GM23248 (cell line): ENCODE results near the gene SIRPG. TPM values are rescaled to one million over a fixed set of nuclear protein-coding genes. Genes with fewer than 3 reads are reported as not detected.

Experiments used
- DNase-seq: peaks from one replicate; pipeline ENCODE4 v3.0.0-alpha.2; 2015
- H2AFZ ChIP-seq: fragments of 200-600 bp; sonication (generic); 2 replicates; pipeline ENCODE4 v1.6.1; 2016; ENCODE audit warnings: antibody characterized with exemption
- H3F3A ChIP-seq: fragments of 200-600 bp; sonication (generic); 2 replicates; pipeline ENCODE4 v1.6.1; 2016; ENCODE audit warnings: mild to moderate bottlenecking, antibody characterized with exemption, mixed run types; ENCODE audit not compliant: insufficient read depth
- H3K27ac ChIP-seq: fragments of 200-600 bp; sonication (generic); 2 replicates; pipeline ENCODE4 v1.5.1; 2016; ENCODE audit warnings: mild to moderate bottlenecking
- H3K27me3 ChIP-seq: fragments of 200-600 bp; sonication (generic); replicated peaks from 2 replicates; pipeline ENCODE4 v1.6.1; 2016; ENCODE audit warnings: mild to moderate bottlenecking; ENCODE audit not compliant: insufficient read depth
- H3K36me3 ChIP-seq: fragments of 200-600 bp; sonication (generic); 2 replicates; pipeline ENCODE4 v1.6.1; 2016; ENCODE audit warnings: low read depth, mild to moderate bottlenecking
- H3K4me1 ChIP-seq: fragments of 200-600 bp; sonication (generic); 2 replicates; pipeline ENCODE4 v1.6.1; 2016; ENCODE audit warnings: mild to moderate bottlenecking; ENCODE audit not compliant: insufficient read depth
- H3K4me2 ChIP-seq: fragments of 200-600 bp; sonication (generic); one replicate; pipeline ENCODE4 v1.6.1; 2016; ENCODE audit warnings: mild to moderate bottlenecking; ENCODE audit not compliant: unreplicated experiment
- H3K4me3 ChIP-seq: fragments of 200-600 bp; sonication (generic); 2 replicates; pipeline ENCODE4 v1.5.1; 2016; ENCODE audit warnings: mild to moderate bottlenecking
- H3K79me2 ChIP-seq: fragments of 200-600 bp; sonication (generic); 2 replicates; pipeline ENCODE4 v1.6.1; 2016; ENCODE audit warnings: mild to moderate bottlenecking; ENCODE audit not compliant: insufficient read depth
- H3K9ac ChIP-seq: fragments of 200-600 bp; sonication (generic); 2 replicates; pipeline ENCODE4 v1.6.1; 2016; ENCODE audit warnings: mild to moderate bottlenecking
- H3K9me2 ChIP-seq: fragments of 200-600 bp; sonication (generic); 2 replicates; pipeline ENCODE4 v1.6.1; 2016; ENCODE audit warnings: mixed run types, mild to moderate bottlenecking, moderate library complexity; ENCODE audit not compliant: insufficient read depth
- H3K9me3 ChIP-seq: fragments of 200-600 bp; sonication (generic); one replicate; pipeline ENCODE4 v1.6.1; 2017; ENCODE audit warnings: low read depth
- H4K20me1 ChIP-seq: fragments of 200-600 bp; sonication (generic); 2 replicates; pipeline ENCODE4 v1.6.0; 2016; ENCODE audit not compliant: insufficient read depth
- EZH2 ChIP-seq: fragments of 200-600 bp; sonication (generic); IDR thresholded peaks from 2 replicates; pipeline ENCODE4 v1.6.1; 2018; ENCODE audit warnings: antibody characterized with exemption, mild to moderate bottlenecking; ENCODE audit not compliant: insufficient read depth, poor library complexity, severe bottlenecking
- EZH2phosphoT487 ChIP-seq: fragments of 200-600 bp; sonication (generic); IDR thresholded peaks from 2 replicates; pipeline ENCODE4 v1.6.1; 2018; ENCODE audit warnings: antibody characterized with exemption, moderate library complexity, mild to moderate bottlenecking, low read depth; ENCODE audit not compliant: insufficient read depth
- WGBS, 2 experiments: methylation state at CpG; one replicate each; pipeline ENCODE4 v1.1.6; 2015 to 2017; ENCODE audit warnings: low lambda C conversion rate in 2 of 2, low coverage in 1 of 2; ENCODE audit errors: missing lambda C conversion rate in 2 of 2; 5-methylcytosine and 5-hydroxymethylcytosine counted together
- in situ Hi-C: fragments of 300-500 bp; cut with MboI; formaldehyde crosslinking; loops from 2 replicates; pipeline ENCODE4 v1.15.0; 2020
- polyA plus RNA-seq: library from polyadenylated mRNA; unstranded; fragments of >200 nt; fragmentation: Nextera tagmentation; extraction: Ambion mirVana; gene quantifications from 2 replicates; pipeline ENCODE4 v1.2.1, GENCODE V29; 2016
- total RNA-seq: library from RNA; depleted of rRNA; stranded (reverse); fragments of >200 nt; shearing (Covaris generic); gene quantifications from 2 replicates; pipeline ENCODE4 v1.2.3, GENCODE V29; 2014

SIRPG gene
- total and polyA plus RNA-seq, 2 experiments from 2014 or later = not detected

- H3K79me2 ChIP-seq = no peaks in the 10 kb centered on the region
- H2AFZ ChIP-seq = no peak overlapping the region
- no peaks in the 10 kb centered on the region for H3K9me3 ChIP-seq
- H3K27ac ChIP-seq = no peak overlapping the region
- H4K20me1 ChIP-seq = no peaks in the 10 kb centered on the region
- H3K4me1 ChIP-seq = no peaks in the 10 kb centered on the region
- H3K9me2 ChIP-seq = no peaks in the 10 kb centered on the region
- 24 to 27% methylated on average over 2 of the region's 2 CpGs for WGBS, 2 experiments
- H3F3A ChIP-seq = no peaks in the 10 kb centered on the region
- no peak overlapping the region for H3K4me2 ChIP-seq
- H3K27me3 ChIP-seq = peaks cover 44% of the 10 kb centered on the region
- in situ Hi-C loops = loop anchor here (25.0 kb wide), 1 partner anchor 100 kb away; no protein-coding TSS in a partner anchor
- no peak overlapping the region for H3K4me3 ChIP-seq
- no peak for DNase-seq
- no peak for TF ChIP-seq EZH2
- no peak for TF ChIP-seq EZH2phosphoT487
- no peak overlapping the region for H3K9ac ChIP-seq
- H3K36me3 ChIP-seq = no peaks in the 10 kb centered on the region
Observed at GRCh38 chr20:1637755-1638154, 19.8 kb downstream of the SIRPG start.

DNA sequence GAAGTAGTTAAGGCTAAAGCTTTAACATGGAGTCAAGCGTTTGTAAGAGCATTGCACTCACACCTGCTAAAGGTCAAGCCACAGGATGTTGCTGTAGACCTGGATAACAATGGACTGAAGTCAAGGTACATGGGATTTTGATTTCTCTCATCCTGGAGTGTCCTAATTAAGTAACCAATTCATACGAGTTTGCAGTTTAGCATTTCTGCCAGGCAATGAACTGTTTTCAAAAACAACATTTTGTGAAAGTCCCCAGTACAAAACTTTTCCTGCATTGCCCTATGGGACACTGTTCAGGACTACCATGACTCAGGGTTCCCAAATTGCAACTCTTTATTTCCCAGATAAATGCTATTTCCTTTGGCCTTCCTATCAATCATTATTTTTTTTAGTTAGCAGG, 20.4 kb downstream of the SIRPG start:
- TF ChIP-seq EZH2 (no peak), EZH2phosphoT487 (no peak)
- no peak overlapping the region for H3K9ac ChIP-seq
- no peaks in the 10 kb centered on the region for H3K9me3 ChIP-seq
- no peaks in the 10 kb centered on the region for H3K9me2 ChIP-seq
- DNase-seq = no peak
- no peaks in the 10 kb centered on the region for H3K79me2 ChIP-seq
- WGBS, 2 experiments = 10 to 16% methylated on average over 2 of the region's 2 CpGs
- H2AFZ ChIP-seq = no peak overlapping the region
- no peak overlapping the region for H3K27ac ChIP-seq
- H3K4me1 ChIP-seq = peaks cover 5% of the 10 kb centered on the region
- peaks cover 2% of the 10 kb centered on the region; the same call in 1 of the 2 replicates for H3F3A ChIP-seq
- H3K36me3 ChIP-seq = no peaks in the 10 kb centered on the region
- peaks cover 40% of the 10 kb centered on the region for H3K27me3 ChIP-seq
- H3K4me3 ChIP-seq = no peak overlapping the region
- in situ Hi-C loops = loop anchor here (25.0 kb wide), 1 partner anchor 100 kb away; no protein-coding TSS in a partner anchor
- no peaks in the 10 kb centered on the region for H4K20me1 ChIP-seq
- H3K4me2 ChIP-seq = no peak overlapping the region

DNA sequence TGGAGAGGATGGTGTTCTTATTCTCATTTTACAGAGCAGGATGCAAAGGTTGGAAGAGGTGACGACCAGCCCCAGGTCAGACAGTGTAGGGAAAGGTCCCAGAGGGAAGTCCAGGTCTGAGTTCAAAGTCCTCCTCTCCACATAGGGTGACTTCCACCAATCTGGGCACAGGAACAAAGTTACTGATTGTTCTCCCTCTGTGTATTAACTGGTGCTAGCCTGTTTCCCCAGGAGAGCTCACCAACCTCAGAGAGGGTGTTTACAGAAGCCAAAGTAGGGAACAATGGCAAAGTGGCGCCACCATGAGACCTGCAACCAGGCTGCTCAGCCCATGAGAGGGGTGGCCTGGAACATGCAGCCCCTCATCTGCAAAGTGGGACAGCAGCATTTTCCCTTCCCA, 21.0 kb downstream of the SIRPG start:
- Histone ChIP-seq H4K20me1 (no peaks in the 10 kb centered on the region), H3K4me2 (no peak overlapping the region), H3K4me3 (no peak overlapping the region), H3K36me3 (no peaks in the 10 kb centered on the region), H3K79me2 (no peaks in the 10 kb centered on the region), H3K27ac (no peak overlapping the region), H3K9me2 (no peaks in the 10 kb centered on the region), H3K9ac (no peak overlapping the region), H3K9me3 (no peaks in the 10 kb centered on the region), H3K4me1 (peaks cover 11% of the 10 kb centered on the region), H3K27me3 (peaks cover 34% of the 10 kb centered on the region), H3F3A (peaks cover 8% of the 10 kb centered on the region), H2AFZ (no peak overlapping the region)
- TF ChIP-seq EZH2phosphoT487 = no peak
- no peak for TF ChIP-seq EZH2
- WGBS, 2 experiments = 18 to 33% methylated on average over 2 of the region's 2 CpGs
- in situ Hi-C loops = loop anchor here (25.0 kb wide), 1 partner anchor 99 kb away; no protein-coding TSS in a partner anchor
- no peak for DNase-seq

- no peaks in the 10 kb centered on the region for H3K79me2 ChIP-seq
- no peaks in the 10 kb centered on the region for H3K36me3 ChIP-seq
- peaks cover 17% of the 10 kb centered on the region for H3K4me1 ChIP-seq
- no peak for TF ChIP-seq EZH2phosphoT487
- no peak overlapping the region for H3K4me3 ChIP-seq
- no peak overlapping the region for H3K27ac ChIP-seq
- no peaks in the 10 kb centered on the region for H3K9me3 ChIP-seq
- H3K9ac ChIP-seq = no peak overlapping the region
- peaks cover 12% of the 10 kb centered on the region for H3F3A ChIP-seq
- H3K27me3 ChIP-seq = peaks cover 22% of the 10 kb centered on the region
- no peaks in the 10 kb centered on the region for H3K9me2 ChIP-seq
- DNase-seq = no peak
- 49 to 51% methylated on average over 10 of the region's 10 CpGs for WGBS, 2 experiments
- H2AFZ ChIP-seq = no peak overlapping the region
- in situ Hi-C loops = loop anchor here (25.0 kb wide), 1 partner anchor 98 kb away; no protein-coding TSS in a partner anchor
- no peaks in the 10 kb centered on the region for H4K20me1 ChIP-seq
- no peak overlapping the region for H3K4me2 ChIP-seq
Observed at GRCh38 chr20:1635291-1635979, 22.1 kb downstream of the SIRPG start.
